HCT116 (cell line): Measurements from ENCODE around the gene PKN1. TPM values are rescaled to one million over a fixed set of nuclear protein-coding genes. Genes with fewer than 3 reads are reported as not detected.
A peak's percentile ranks its signal among the peaks of the same experiment; 100 is the strongest.

Source experiments
- ATAC-seq: fragments of 200-7000 bp; cut with Tn5 transposase; 2 replicates; pipeline ENCODE4 v1.9.1; 2020; ENCODE audit warnings: mild to moderate bottlenecking, moderate library complexity
- BruUV-seq: library from RNA; stranded (reverse); fragments of 400-500 nt; replicated peaks from 2 replicates; lab custom pipeline; 2021; lab: Mats Ljungman, UMichigan
- CTCF ChIA-PET: fragments of 300-600 bp; sonication (Branson Sonifier 250); formaldehyde crosslinking; loops from one replicate; lab custom pipeline; 2021; ENCODE audit warnings: antibody characterized with exemption; lab: Charles Lee
- POLR2A ChIA-PET: fragments of 300-600, 350-600 bp; sonication (Branson Sonifier 250); formaldehyde crosslinking; loops from one replicate; lab custom pipeline; 2021; ENCODE audit warnings: antibody characterized with exemption; lab: Charles Lee
- RAD21 ChIA-PET, 2 experiments: fragments of 300-600 bp; sonication (Branson Sonifier 250); formaldehyde crosslinking; loops; one replicate each; lab custom pipeline; 2023; ENCODE audit warnings: low total read pairs in 2 of 2; ENCODE audit not compliant: uncharacterized antibody in 2 of 2, unreplicated experiment in 2 of 2, low non-redundant PET in 1 of 2; lab: Charles Lee
- DNase-seq: peaks from one replicate; pipeline ENCODE4 v3.0.0-alpha.2; 2010; ENCODE audit warnings: low read depth, low spot score
- H2AFZ ChIP-seq: fragments of 200-600 bp; shearing (Covaris generic), sonication (generic); 2 replicates; pipeline ENCODE4 v1.6.1; 2017; ENCODE audit warnings: low read depth, mixed run types, mixed read lengths, antibody characterized with exemption, low read length; ENCODE audit not compliant: poor library complexity, severe bottlenecking
- H3K27ac ChIP-seq: 2 replicates; pipeline ENCODE4 v1.5.1; 2012; ENCODE audit warnings: low read depth, low read length
- H3K27me3 ChIP-seq: fragments of 200-600 bp; sonication (generic); 2 replicates; pipeline ENCODE4 v1.6.1; 2016; ENCODE audit warnings: mixed run types, low read length, mixed read lengths; ENCODE audit not compliant: insufficient read depth
- H3K36me3 ChIP-seq, 2 experiments: fragments of 200-500 bp in 1 of 2; fragments of 200-600 bp in 1 of 2; sonication (Bioruptor generic) in 1 of 2; sonication (generic) in 1 of 2; 2 replicates each; pipeline versions ENCODE4 v1.5.1 to v1.6.1; 2014 to 2016; ENCODE audit warnings: low read length in 2 of 2, inconsistent platforms in 1 of 2, mixed read lengths in 1 of 2, mixed run types in 1 of 2; ENCODE audit not compliant: insufficient read depth in 2 of 2, control insufficient read depth in 1 of 2
- H3K4me1 ChIP-seq, 2 experiments: fragments of 200-600 bp in 1 of 2; sonication (generic) in 1 of 2; 2 replicates each; pipeline versions ENCODE4 v1.5.1 to v1.6.1; 2012 to 2017; ENCODE audit warnings: low read length in 2 of 2, inconsistent platforms in 1 of 2, mild to moderate bottlenecking in 1 of 2, mixed read lengths in 1 of 2, mixed run types in 1 of 2, moderate library complexity in 1 of 2; ENCODE audit not compliant: insufficient read depth in 2 of 2, control insufficient read depth in 1 of 2
- H3K4me2 ChIP-seq: fragments of 200-600 bp; sonication (generic); 2 replicates; pipeline ENCODE4 v1.6.1; 2017; ENCODE audit warnings: mixed run types, low read length, mixed read lengths
- H3K4me3 ChIP-seq, 2 experiments: fragments of 200-600 bp in 1 of 2; sonication (generic) in 1 of 2; replicated peaks in 1 of 2; 2 replicates each; pipeline ENCODE4 v1.5.1; 2011 to 2016; ENCODE audit warnings: low read length in 2 of 2, control low read depth in 1 of 2, low read depth in 1 of 2, mild to moderate bottlenecking in 1 of 2, mixed read lengths in 1 of 2, mixed run types in 1 of 2
- H3K79me2 ChIP-seq: fragments of 200-600 bp; sonication (generic); 2 replicates; pipeline ENCODE4 v1.6.1; 2017; ENCODE audit warnings: mild to moderate bottlenecking, mixed run types, low read length, moderate library complexity, mixed read lengths; ENCODE audit not compliant: insufficient read depth
- H3K9ac ChIP-seq: fragments of 200-600 bp; sonication (generic); 2 replicates; pipeline ENCODE4 v1.6.1; 2016; ENCODE audit warnings: low read length, mixed read lengths
- H3K9me2 ChIP-seq: fragments of 200-600 bp; sonication (generic), shearing (Covaris generic); 2 replicates; pipeline ENCODE4 v1.6.1; 2017; ENCODE audit warnings: mixed run types, mild to moderate bottlenecking, moderate library complexity; ENCODE audit not compliant: insufficient read depth
- H3K9me3 ChIP-seq, 2 experiments: fragments of 200-500 bp in 1 of 2; fragments of 200-600 bp in 1 of 2; sonication (Bioruptor generic) in 1 of 2; sonication (generic) in 1 of 2; 2 replicates each; pipeline ENCODE4 v1.6.1; 2014 to 2017; ENCODE audit warnings: low read length in 2 of 2, mixed read lengths in 2 of 2, inconsistent platforms in 1 of 2, low read depth in 1 of 2, mild to moderate bottlenecking in 1 of 2, mixed run types in 1 of 2, moderate library complexity in 1 of 2; ENCODE audit not compliant: control insufficient read depth in 1 of 2, insufficient read depth in 1 of 2
- H4K20me1 ChIP-seq: fragments of 200-600 bp; sonication (generic), shearing (Covaris generic); 2 replicates; pipeline ENCODE4 v1.6.1; 2017; ENCODE audit warnings: mixed run types, mild to moderate bottlenecking, moderate library complexity; ENCODE audit not compliant: insufficient read depth
- EGR1 ChIP-seq: IDR thresholded peaks from 2 replicates; pipeline ENCODE4 v1.6.1; 2012; ENCODE audit warnings: low read depth
- EZH2 ChIP-seq: fragments of 200-600 bp; sonication (generic); IDR thresholded peaks from 2 replicates; pipeline ENCODE4 v1.6.1; 2017; ENCODE audit warnings: antibody characterized with exemption, mixed run types
- JUND ChIP-seq: IDR thresholded peaks from 2 replicates; pipeline ENCODE4 v1.6.1; 2012
- RAD21 ChIP-seq: IDR thresholded peaks from 2 replicates; pipeline ENCODE4 v1.6.1; 2012; ENCODE audit warnings: low read depth, mild to moderate bottlenecking
- ZNF274 ChIP-seq: fragments of 200-500 bp; sonication (Bioruptor generic); IDR thresholded peaks from 2 replicates; pipeline ENCODE4 v1.6.1; 2014; ENCODE audit warnings: mild to moderate bottlenecking, low read depth, low read length, inconsistent platforms
- intact Hi-C: fragments of 100-400 bp; cut with micrococcal nuclease; formaldehyde crosslinking; loops from 2 replicates; pipeline ENCODE4 v1.10.0; 2022
- total RNA-seq: library from RNA; stranded (reverse); gene quantifications from one replicate; pipeline ENCODE4 v1.2.1, GENCODE V29; 2021; ENCODE audit not compliant: unreplicated experiment
- TF ChIP-seq, protein P1 (sequence below): IDR thresholded peaks from 2 replicates; pipeline ENCODE4 v1.6.1; 2012; ENCODE audit warnings: low read depth
- TF ChIP-seq, protein P2 (sequence below), 3 experiments: fragments of 200-600 bp in 1 of 3; sonication (generic) in 1 of 3; IDR thresholded peaks in 2 of 3; conservative IDR thresholded peaks in 1 of 3; 2 replicates each; pipeline ENCODE4 v1.5.1; 2012 to 2017; ENCODE audit warnings: low read depth in 2 of 3, low read length in 2 of 3, antibody characterized with exemption in 1 of 3, borderline replicate concordance in 1 of 3, control low read depth in 1 of 3, mild to moderate bottlenecking in 1 of 3, mixed read lengths in 1 of 3, mixed run types in 1 of 3, moderate library complexity in 1 of 3; ENCODE audit not compliant: insufficient read depth in 1 of 3

PKN1 gene
- total RNA-seq, 1 experiment from 2014 or later = 248 TPM

DNA sequence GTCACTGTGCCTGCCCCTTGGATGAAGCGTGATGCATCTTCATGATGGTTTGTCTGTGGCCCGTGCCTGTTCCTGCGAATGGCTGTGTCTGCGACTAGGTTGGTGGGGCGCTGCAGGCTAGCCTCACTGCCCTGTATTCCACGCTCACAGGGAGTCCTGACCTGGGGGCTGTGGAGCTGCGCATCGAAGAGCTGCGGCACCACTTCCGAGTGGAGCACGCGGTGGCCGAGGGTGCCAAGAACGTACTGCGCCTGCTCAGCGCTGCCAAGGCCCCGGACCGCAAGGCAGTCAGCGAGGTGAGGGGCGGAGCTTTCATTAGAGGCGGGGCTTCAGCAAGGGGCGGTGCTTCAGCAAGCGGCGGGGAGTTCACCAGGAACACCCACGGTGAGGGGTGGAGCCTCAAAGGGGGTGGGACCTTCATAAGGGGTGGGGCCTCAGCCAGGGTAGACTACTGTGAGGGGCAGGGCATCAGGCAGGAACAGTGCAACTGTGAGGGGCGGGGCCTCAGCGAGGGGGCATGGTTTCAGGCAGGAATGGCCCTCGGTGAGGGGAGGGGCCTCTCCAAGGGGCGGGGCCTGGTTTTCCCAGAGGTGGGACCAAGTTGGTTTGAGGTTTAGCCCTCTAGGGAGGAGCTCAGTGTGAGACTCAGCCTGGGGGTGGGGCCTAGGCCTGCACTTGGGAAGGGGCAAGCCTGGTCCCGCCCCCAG is 17.2 kb downstream of the PKN1 start:
- Histone ChIP-seq H3K27ac (no peak overlapping the region), H3K9me2 (no peaks in the 10 kb centered on the region), H2AFZ (no peak overlapping the region), H3K27me3 (no peaks in the 10 kb centered on the region), H4K20me1 (no peaks in the 10 kb centered on the region), H3K4me1 (peaks cover 0 to 24% of the 10 kb centered on the region in 2 experiments; a peak in 2 of 4 replicates), H3K36me3 (peaks cover 22 to 39% of the 10 kb centered on the region in 2 experiments; a peak in 3 of 4 replicates), H3K4me2 (no peak overlapping the region), H3K9me3 (no peaks in the 10 kb centered on the region), H3K9ac (no peak overlapping the region), H3K4me3 (no peak overlapping the region), H3K79me2 (no peaks in the 10 kb centered on the region; the same call in 1 of the 2 replicates)
- intact Hi-C loops = no loop called here
- ChIA-PET RAD21 (interaction anchor here in 1 of 2 experiments (1.0 kb wide), 1 partner anchor 12 kb away, joined by 3 read pairs; no protein-coding TSS in a partner anchor), POLR2A (interaction anchor here (1.5 kb wide), 1 partner anchor 12 kb away, joined by 5 read pairs; no protein-coding TSS in a partner anchor), CTCF (interaction anchor here (1.0 kb wide), 1 partner anchor 314 kb away, joined by 4 read pairs; the partner anchor contains the start of gene ASF1B)
- DNase-seq (peak; percentile 87), ATAC-seq (peak; percentile 98)
- no peak for TF ChIP-seq ZNF274
- TF ChIP-seq EZH2 = no peak
- TF ChIP-seq RAD21 = no peak
- TF ChIP-seq, protein P1, sequence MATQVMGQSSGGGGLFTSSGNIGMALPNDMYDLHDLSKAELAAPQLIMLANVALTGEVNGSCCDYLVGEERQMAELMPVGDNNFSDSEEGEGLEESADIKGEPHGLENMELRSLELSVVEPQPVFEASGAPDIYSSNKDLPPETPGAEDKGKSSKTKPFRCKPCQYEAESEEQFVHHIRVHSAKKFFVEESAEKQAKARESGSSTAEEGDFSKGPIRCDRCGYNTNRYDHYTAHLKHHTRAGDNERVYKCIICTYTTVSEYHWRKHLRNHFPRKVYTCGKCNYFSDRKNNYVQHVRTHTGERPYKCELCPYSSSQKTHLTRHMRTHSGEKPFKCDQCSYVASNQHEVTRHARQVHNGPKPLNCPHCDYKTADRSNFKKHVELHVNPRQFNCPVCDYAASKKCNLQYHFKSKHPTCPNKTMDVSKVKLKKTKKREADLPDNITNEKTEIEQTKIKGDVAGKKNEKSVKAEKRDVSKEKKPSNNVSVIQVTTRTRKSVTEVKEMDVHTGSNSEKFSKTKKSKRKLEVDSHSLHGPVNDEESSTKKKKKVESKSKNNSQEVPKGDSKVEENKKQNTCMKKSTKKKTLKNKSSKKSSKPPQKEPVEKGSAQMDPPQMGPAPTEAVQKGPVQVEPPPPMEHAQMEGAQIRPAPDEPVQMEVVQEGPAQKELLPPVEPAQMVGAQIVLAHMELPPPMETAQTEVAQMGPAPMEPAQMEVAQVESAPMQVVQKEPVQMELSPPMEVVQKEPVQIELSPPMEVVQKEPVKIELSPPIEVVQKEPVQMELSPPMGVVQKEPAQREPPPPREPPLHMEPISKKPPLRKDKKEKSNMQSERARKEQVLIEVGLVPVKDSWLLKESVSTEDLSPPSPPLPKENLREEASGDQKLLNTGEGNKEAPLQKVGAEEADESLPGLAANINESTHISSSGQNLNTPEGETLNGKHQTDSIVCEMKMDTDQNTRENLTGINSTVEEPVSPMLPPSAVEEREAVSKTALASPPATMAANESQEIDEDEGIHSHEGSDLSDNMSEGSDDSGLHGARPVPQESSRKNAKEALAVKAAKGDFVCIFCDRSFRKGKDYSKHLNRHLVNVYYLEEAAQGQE = no peak
- TF ChIP-seq EGR1 = no peak
- TF ChIP-seq JUND = no peak
- TF ChIP-seq, protein P2, sequence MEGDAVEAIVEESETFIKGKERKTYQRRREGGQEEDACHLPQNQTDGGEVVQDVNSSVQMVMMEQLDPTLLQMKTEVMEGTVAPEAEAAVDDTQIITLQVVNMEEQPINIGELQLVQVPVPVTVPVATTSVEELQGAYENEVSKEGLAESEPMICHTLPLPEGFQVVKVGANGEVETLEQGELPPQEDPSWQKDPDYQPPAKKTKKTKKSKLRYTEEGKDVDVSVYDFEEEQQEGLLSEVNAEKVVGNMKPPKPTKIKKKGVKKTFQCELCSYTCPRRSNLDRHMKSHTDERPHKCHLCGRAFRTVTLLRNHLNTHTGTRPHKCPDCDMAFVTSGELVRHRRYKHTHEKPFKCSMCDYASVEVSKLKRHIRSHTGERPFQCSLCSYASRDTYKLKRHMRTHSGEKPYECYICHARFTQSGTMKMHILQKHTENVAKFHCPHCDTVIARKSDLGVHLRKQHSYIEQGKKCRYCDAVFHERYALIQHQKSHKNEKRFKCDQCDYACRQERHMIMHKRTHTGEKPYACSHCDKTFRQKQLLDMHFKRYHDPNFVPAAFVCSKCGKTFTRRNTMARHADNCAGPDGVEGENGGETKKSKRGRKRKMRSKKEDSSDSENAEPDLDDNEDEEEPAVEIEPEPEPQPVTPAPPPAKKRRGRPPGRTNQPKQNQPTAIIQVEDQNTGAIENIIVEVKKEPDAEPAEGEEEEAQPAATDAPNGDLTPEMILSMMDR (IDR thresholded peaks at IDR 0.05 in 2 of 3, conservative IDR thresholded peaks at IDR 0.05 in 1 of 3; ENCODE audit: borderline replicate concordance in 1 of 3, insufficient read depth in 1 of 3, low read depth in 2 of 3, low read length in 2 of 3) = no peak
- no TSS peak for BruUV-seq
